Urothelium cell line (cell line): ENCODE results near the gene WDTC1.
"Not testable (repeated sequence)": the region's sequence is repeated elsewhere in the genome, so short reads cannot be mapped to it uniquely, and the experiment has no call there.

Experiments
- DNase-seq: peaks from one replicate; pipeline ENCODE4 v3.0.0; 2011; ENCODE audit warnings: low spot score, mixed read lengths
- FAIRE-seq: peaks from 2 replicates; lab custom pipeline; 2011; peaks lifted over from hg19 to GRCh38; lab: Jason Lieb, UNC

Gene WDTC1

DNA sequence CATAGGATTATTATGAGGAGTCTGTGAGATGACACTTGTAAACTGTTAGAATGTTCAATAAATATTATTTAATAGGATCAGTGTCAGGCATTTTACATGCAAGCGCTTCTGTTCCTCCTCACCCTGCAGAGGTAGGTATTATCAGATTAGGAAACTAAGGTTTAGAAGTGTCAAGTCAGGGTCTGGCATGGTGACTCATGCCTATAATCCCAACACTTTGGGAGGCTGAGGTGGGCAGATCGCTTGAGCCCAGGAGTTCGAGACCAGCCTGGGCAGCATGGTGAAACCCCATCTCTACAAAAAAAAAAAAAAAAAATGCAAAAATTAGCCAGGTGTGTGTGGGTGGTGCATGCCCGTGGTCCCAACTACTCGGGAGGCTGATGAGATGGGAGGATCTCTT lies 9.2 kb downstream of the WDTC1 start:
- FAIRE-seq, DNase-seq: not testable (repeated sequence)

DNA sequence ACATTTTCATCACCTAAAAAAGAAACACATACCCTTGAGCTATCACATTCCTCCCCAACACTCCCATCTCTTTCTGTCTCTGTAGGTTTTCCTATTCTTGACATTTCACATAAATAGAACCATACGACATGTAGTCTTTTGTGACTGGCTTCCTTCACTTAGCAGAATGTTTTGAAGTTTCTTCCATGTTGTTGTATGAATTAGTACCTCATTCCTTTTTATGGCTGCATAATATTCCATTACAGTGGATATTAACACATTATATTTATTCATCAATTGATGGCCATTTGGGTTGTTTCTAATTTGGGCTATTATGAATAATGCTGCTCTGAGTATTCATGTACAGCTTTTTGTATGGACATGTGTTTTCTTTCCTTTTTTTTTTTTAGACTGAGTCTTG lies 11.8 kb downstream of the WDTC1 start:
- DNase-seq (no peak), FAIRE-seq (no peak)

DNA sequence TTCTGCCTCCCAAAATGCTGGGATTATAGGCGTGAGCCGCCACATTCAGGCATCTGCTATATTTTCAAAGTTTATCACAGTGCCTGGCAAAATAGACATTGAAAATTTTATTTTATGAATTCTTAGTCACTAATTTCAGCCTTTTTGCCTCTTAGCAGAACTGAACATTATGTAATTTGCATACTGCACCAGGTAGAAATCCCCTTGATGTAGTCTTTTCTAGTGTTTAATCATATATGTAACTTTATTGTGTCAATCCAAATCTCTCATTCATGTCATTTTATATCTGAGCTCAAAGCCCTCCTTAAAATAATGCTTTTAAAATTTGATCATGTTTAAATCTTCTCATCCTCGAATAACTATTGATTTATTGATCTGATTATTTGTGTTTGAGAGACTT lies 19.2 kb downstream of the WDTC1 start:
- no peak for FAIRE-seq

DNA sequence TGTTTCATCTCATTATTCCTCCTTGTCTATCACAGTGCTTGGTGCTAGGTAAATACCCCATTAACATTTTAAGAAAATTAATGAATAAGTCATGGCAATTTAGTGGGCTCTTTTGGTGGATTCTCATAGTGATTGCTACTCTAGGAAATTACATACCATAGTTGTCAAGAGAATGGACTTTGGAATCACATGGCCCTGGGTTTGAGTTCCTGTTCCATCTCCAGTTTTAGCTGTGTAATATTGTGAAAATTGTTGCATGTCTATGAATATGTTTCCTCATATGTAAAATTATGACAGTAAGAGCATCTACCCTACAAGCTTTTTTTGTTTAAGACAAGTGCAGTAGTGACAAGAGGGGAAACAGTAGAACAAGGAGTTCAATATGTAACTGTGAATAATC lies 20.7 kb downstream of the WDTC1 start:
- no peak for DNase-seq
- no peak for FAIRE-seq

More for the DNA sequence above, 19.2 kb downstream of the WDTC1 start:
- DNase-seq, result no peak

DNA sequence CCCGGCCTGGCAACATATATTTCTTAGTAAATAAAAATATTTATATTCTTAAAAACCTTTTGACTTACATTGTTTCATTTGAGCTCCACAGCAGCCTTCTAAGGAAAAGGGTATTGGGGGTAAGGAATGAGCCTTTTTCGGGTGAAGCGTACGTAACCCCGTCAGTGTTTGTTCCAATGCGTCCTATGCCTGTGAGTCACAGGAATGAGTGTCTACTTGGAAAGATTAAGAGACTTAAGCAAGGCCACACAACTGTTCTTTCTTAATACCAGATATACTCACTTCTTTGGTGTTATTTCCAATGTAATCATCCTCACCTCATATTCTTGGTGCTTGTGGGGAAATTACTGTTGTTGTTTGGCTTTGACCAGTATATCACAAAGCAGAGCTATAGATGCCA lies 22.7 kb downstream of the WDTC1 start:
- no peak for DNase-seq
- no peak for FAIRE-seq

DNA sequence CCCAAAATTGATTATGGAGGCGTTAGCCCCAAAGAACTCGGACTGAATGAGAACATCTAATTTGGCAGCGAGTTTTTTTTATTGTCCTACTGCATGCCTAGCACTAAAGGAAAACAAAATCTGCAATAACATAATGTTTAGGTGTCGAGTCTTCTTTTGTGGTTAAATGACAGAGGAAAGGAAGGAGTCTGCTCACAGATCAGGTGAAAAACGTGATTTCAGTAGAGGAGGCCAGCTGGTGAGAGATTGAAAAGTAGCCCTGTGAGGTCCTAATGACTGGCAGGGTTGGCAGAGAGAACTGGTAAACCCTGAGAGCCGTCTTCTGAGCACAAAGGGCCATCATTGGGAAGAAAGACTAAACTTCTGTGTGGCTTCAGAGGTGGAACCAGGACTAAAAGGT lies 24.2 kb downstream of the WDTC1 start:
- DNase-seq (no peak), FAIRE-seq (no peak)

DNA sequence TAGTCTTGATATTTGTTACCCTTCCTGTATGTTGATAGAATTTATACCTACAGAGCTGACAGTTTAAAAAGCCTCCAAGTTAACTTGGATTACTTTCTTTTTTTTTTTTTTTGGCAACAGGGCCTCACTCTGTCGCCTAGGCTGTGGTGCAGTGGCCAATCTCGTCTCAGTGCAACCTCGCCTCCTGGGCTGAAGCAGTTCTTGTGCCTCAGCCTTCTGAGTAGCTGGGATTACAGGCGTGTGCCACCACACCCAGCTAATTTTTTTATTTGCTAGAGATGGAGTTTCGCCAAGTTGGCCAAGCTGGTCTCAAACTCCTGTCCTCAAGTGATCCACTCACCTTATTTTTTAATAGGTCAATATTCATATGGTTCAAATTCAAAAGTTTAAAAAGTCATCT lies 32.7 kb downstream of the WDTC1 start:
- FAIRE-seq (no peak), DNase-seq (no peak)

DNA sequence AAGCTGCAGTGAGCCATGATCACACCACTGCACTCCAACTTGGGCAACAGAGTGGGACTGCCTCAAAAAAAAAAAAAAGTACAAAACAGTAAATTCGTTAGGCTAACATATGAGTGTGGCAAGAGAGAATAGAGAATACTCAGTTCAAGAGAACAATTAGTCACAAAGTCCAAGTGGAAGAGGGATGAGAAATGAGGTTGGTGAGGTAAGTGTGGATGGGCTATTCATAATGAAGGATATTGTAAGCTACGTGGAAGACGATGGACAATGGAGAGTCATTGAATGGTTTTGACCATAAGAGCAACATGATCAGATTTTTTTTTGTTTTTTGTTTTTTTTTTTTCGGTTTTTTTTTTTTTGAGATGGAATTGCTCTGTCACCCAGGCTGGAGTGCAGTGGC lies 34.8 kb downstream of the WDTC1 start:
- FAIRE-seq, result no peak
- no peak for DNase-seq

DNA sequence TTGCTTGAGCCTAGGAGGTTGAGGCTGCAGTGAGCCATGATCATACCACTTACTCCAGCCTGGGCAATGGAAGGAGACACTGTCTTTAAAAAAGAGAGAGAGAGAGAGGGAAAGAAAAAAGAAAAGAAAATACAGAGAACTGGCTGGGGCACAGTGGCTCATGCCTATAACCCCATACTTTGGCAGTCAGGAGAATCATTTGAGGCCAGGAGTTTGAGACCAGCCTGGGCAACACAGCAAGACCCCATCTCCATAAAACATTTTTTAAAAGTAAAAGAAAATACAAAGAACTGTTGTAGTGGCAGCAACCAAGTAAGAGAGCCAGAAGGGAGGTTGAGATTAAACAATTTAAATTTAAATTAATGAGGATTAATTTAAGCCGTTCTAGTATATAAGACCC lies 39.8 kb downstream of the WDTC1 start:
- DNase-seq (no peak), FAIRE-seq (no peak)

DNA sequence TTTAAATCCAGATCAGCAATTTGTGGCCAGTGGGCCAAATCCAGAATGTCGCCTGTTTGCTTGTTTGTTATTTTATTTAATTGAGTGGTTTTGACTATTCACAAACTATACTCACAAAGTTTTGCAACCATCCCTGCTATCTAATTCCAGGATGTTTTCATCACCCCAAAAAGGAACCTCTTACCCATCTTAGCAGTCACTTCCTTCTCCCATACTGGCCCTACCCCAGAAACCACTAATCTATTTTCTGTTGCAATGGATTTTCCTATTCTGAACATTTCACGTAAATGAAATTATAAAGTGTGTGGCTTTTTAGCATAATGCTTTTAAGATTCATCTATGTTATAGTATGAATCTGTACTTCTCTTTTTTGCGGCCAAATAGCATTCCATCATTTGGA lies 41.3 kb downstream of the WDTC1 start:
- FAIRE-seq, result no peak

DNA sequence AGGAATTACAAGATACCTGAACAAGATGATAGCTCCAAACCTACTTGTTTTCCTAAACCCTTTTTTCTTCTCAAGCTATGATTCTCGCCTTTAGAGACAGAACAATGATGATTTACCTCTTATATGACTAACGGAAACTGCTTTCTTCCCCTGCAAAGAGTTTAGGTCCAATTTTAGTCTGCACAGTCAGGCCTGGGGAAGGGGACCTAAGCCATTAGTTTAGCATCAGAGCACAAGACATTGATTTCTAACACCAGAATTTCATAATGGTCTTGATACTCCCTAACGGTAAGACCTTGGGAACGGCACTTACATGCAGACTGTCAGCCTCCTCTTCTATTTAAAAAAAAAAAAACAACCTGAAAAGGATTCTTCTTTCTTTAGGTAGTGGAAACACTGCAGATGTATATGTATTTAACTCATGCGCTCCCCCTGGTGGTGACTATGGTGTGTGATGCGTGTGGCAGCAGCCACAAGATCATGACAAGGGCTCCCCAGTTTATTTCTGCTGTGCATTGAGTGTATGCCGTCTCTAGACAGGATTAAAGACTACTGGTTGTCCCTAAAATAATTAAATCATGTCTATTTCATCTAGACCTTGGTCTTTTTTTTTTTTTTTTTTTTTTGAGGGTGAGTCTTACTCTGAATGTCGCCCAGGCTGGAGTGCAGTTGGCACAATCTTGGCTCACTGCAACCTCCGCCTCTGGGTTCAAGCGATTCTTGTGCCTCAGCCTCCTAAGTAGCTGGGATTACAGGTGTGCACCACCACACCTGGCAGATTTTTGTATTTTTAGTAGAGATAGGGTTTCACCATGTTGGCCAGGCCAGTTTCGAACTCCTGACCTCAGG lies 50.2 kb downstream of the WDTC1 start:
- FAIRE-seq, result no peak
- peak; percentile 79 for DNase-seq

More for the DNA sequence above, 41.3 kb downstream of the WDTC1 start:
- no peak for DNase-seq

DNA sequence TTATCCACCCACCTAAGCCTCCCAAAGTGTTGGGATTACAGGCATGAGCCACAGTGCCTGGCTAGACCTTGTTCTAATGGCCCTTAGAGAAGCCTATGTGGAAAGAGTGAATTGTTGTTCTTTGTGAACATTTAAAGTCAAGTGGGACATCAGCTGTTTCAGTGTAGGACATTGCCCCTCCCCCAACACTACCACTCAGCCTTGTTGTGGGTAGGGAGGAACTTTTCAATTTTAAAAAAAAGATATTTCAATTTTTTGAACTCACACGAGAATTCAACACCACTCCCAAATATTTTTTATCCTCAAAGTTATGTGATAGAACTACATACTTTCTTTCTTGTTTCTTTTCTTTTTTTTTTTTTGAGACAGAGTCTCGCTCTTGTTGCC lies 50.8 kb downstream of the WDTC1 start:
- no peak for DNase-seq
- no peak for FAIRE-seq

DNA sequence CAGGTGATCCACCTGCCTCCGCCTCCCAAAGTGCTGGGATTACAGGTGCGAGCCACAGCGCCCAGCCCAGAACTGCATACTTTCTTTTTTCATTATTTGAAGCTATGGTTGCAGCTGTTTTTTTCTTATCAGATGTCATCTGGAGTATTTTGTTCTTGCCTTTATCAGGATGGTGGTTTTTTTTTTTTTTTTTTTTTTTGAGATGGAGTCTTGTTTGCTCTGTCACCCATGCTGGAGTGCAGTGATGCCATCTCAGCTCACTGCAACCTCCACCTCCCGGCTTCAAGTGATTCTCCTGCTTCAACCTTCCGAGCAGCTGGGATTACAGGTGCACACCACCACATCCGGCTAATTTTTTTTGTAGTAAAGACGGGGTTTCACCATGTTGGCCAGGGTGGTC lies 51.4 kb downstream of the WDTC1 start:
- DNase-seq, FAIRE-seq: not testable (repeated sequence)

DNA sequence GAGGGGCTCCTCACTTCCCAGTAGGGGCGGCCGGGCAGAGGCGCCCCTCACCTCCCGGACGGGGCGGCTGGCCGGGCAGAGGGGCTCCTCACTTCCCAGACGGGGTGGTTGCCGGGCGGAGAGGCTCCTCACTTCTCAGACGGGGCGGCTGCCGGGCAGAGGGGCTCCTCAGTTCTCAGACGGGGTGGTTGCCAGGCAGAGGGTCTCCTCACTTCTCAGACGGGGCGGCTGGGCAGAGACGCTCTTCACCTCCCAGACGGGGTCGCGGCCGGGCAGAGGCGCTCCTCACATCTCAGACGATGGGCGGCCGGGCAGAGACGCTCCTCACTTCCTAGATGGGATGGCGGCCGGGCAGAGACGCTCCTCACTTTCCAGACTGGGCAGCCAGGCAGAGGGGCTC lies 54.7 kb downstream of the WDTC1 start:
- not testable (repeated sequence) for DNase-seq, FAIRE-seq

DNA sequence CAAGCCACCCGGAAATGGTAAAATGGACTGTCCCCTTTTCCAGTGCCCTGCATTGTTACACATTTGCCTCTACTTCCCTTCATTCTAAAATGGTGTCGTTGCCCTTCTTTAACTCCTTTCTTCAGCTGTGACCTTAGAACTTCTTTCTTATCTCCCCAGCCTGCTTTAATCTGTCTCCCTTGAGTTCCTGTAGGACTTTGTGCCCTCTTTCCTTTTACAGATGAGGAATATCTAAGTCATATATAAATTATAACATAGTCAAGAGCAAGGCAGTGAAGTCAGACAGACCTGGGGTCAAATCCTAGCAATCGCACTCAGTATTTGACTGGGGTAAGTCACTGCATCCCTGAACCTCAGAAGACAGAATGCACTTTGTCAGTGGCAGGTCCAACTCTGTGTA lies 56.1 kb downstream of the WDTC1 start:
- no peak for FAIRE-seq

DNA sequence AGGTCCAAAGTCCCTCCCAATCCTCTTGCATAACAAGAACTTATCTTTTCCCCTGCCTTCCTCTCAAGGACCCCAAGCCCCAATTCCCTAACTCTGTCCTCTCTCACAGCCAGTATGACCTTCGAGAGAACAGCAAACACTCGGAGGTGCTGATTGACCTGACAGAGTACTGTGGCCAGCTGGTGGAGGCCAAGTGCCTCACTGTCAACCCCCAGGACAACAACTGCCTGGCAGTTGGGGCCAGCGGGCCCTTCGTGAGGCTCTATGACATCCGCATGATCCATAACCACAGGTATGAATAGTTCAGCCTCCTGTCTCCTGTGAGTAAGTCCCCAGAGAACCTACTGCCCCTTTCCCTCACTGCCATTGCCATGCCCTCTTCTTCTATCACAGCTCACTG lies 57.7 kb downstream of the WDTC1 start:
- FAIRE-seq (no peak), DNase-seq (peak; percentile 31)

More for the DNA sequence above, 56.1 kb downstream of the WDTC1 start:
- no peak for DNase-seq

DNA sequence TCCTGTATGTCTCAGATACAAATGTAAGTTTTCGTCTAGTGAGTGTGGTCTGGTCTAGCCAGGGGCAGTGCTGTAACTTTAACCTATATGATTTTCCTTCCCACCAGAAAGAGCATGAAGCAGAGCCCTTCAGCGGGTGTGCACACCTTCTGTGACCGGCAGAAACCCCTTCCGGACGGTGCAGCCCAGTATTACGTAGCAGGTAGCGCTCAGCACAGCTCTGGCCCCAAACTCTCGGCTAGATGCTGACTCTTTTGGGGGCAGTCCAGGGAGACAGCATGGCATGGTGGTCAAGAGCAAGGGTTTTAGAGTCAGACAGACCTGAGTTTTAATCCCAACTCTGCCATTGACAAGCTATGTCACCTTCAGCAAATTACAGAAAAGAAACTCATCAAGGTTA lies 59.5 kb downstream of the WDTC1 start:
- no peak for FAIRE-seq

DNA sequence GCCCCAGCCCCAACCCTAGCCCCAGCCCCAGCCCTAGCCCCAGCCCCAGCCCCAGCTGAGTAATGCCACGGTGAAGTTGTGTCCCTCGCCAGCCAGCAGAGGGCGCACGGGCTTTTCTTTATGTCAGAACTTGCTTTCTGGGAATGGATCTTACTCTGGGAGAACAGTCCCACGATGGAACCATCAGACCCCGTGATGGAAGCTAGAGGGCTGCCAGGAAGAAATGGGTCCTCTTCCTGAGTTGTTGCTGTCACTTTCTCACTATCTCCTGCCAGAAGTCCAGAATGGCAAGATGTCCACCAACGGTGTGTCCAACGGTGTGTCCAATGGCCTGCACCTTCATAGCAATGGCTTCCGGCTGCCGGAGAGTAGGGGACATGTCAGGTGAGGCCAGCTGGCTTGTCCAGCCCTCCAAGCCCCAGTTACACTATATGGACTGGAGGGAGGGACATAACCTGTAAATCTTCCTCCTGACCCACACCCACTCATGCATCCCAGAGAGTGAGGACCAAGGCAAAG lies 62.4 kb downstream of the WDTC1 start:
- peak; percentile 68 for DNase-seq
- no peak for FAIRE-seq

More for the DNA sequence above, 59.5 kb downstream of the WDTC1 start:
- DNase-seq, result no peak

DNA sequence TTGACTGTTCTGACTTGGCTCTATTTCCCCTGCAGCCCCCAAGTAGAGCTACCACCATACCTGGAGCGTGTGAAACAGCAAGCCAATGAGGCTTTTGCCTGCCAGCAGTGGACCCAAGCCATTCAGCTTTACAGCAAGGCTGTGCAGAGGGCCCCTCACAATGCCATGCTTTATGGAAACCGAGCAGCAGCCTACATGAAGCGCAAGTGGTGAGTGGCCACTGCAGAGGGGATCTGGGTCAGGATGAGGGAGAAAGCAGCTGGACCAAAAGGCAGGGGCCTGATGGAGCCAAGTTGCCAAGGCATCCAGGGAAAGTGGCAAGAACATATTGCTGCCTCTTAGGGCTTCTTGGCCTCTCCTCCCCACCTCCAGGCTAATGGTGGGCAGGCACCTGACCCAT lies 63.5 kb downstream of the WDTC1 start:
- no peak for FAIRE-seq

DNA sequence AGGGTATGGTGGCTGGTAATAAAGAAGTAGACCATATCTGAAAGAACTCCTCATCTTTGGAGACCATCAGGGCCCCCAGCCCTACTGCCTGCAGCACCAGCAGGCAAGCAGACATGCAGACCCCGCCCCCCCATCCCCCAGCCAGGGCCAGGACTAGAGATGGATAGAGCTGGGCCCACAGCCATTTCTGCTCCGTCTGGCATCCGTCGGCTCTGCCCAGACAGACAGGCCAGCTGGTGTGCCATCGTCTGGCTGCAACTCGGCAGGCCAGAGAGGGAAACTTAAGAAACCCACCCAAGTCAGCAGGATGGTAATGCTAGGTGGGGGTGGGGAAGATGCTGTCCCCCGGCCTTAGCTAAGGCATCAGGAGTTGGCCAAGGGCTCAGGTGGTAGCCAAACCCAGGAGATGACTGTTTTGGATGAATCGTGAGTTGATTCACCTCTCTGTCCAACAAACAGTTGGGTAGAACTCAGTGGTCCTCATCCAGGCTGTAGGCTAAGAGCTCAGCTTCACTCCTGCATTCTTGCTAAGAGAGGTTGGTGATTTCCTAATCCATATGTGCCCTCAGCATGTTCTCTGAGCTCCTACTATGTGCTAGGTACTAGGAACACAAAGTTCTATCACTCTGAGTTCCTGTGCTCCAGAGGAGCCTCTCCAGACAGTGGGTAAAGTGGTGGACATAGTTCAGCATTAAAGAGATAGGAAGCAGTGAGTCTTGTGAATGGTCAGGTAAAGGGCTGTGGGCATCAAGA lies 64.4 kb downstream of the WDTC1 start:
- DNase-seq, result no peak
- FAIRE-seq, result no peak

More for the DNA sequence above, 63.5 kb downstream of the WDTC1 start:
- no peak for DNase-seq

DNA sequence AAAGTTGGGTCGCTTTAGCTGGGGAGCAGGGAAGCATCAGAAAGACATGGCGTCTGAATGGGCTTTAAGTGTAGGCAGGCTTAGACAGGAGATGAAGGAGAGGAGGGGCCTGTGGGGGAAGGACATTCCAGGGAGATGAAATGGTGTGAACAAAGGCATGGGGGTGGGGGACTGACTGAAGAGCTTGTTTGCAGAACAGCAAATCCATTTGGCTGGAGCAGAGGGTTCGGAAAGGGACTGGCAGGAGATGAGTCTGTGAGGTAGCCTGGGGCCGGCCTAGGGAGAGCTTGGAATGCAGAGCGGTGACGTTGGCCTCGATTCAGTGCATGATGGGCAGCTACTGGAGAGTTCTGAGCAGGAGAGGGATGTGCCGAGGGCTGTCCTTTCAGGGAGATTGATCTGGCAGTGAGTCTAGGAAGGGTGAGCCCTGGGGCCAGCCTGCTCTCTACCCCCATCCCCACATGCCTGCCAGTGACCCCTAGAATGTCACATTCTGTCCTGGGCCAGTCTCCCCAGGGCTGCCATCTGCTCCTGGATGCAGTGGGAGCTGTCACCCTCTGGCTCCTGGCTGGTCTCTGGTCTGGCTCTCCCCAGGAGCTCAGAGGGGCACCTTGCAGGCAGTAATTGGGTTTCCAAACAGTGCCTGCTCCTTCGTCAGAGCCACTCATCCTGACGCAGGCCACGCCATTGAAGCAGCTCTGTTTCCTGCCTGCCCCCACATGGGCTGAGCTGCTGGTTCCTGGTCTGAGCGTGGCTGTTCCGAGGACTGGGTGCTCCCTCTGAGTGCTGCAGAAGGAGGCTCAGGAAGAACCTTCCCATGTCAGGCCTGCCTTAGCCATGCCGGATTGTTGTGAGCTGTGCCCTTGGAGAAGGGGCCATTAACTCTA lies 65.2 kb downstream of the WDTC1 start:
- DNase-seq (peak; percentile 83), FAIRE-seq (peak; percentile 40)
